ENCODE data around the gene MRPL23.

MRPL23 gene

DNA sequence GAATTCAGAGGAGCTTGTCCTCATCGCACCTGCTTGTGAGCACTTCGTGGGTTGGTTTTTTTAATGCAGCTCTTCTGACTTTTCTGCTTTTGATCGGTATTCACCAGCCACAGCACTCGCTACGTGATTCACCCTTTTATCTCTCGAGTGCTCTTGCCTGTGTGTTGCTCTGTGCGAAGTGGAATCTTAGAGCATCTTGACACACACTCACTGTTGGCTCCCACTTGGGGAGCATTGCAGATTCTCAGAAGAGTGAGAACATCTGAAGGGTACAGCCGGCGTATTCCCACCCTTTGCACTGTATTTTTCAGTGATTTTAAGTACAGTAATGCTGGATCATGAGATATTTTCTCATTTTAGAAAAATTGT lies 16.7 kb upstream of the MRPL23 start:
- intact Hi-C loops (cut with DNase I; ENCODE audit: low total_unique reads) = no loop called here
- DNase-seq = no peak
- H3K4me3 ChIP-seq = no peak overlapping the region
- H3K27me3 ChIP-seq = no peaks in the 10 kb centered on the region
- peaks cover 0 to 12% (median 5%) of the 10 kb centered on the region in 4 donors for H3K4me1 ChIP-seq
- no peaks in the 10 kb centered on the region for H3K36me3 ChIP-seq
- H3K27ac ChIP-seq = peak overlapping the region in 1 of 2 donors; percentile 12
- no peaks in the 10 kb centered on the region for H3K9me3 ChIP-seq
- TF ChIP-seq CTCF (IDR thresholded peaks at IDR 0.05) = no peak

DNA sequence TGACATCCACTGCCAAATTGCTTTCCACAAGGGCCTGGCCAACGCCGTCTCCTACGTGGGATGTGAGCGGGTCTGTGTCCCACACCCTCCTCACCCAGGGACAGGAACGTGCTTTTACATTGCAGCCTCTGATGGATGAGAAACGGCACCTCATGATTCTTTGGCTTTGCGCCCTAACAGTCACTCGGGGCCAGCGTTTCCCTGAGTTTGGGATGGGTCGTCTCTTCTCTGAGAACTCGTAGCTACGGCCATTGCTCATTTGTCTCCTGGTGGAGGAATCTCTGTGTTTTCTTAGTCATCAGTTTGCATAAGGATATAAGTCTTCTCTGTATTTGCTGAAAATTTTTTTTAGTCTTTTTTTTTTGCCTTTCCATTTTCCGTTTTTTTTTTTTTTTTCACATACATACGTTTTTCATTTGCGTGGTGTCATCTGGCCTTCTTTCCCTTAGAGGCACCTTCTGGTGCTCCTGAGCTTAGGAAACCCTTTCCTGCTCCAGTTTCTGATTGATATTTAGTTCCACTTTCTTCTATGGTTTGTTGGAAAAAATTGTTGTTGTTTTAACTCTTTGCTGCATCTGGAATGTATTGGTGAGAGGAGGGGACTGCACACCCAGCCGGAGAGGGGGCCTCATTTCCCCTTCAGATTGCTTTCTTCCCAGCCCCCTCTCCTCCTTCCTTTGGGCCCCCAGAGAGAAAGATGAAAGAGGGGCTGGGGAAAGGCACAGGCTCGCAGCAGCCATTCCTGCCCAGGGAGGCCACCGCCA lies 15.6 kb upstream of the MRPL23 start:
- Histone ChIP-seq H3K27ac (peak overlapping the region in 1 of 2 donors; percentile 12), H3K36me3 (no peaks in the 10 kb centered on the region), H3K4me1 (peaks cover 0 to 12% (median 5%) of the 10 kb centered on the region in 4 donors), H3K9me3 (no peaks in the 10 kb centered on the region), H3K27me3 (no peaks in the 10 kb centered on the region), H3K4me3 (no peak overlapping the region)
- intact Hi-C loops (cut with DNase I; ENCODE audit: low total_unique reads) = no loop called here
- TF ChIP-seq CTCF (IDR thresholded peaks at IDR 0.05) = no peak
- DNase-seq = peak; percentile 41 to 78

DNA sequence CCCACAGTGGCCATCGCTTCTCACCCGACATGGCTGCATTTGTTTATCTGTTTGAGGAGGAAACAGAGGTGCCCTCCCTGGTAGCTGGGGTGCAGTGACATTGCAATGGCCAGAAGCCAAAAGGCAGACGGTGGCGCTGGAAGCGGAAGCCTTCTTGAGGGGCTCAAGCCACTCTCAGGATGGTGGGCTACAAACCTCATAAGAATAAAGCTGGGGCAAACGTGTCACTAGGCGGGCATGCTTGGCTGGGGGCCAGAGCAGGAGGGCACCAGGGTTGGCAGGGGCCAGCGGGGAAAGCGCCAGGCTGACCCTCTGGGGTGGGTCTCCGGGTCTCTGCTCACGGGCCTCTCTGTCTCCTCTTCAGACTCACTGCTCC lies 15.0 kb upstream of the MRPL23 start:
- peaks cover 0 to 12% (median 5%) of the 10 kb centered on the region in 4 donors for H3K4me1 ChIP-seq

GRCh38 chr11:1932681-1933080 lies 14.5 kb upstream of the MRPL23 start:
- H3K36me3 ChIP-seq = no peaks in the 10 kb centered on the region
- no peak overlapping the region for H3K27ac ChIP-seq
- no peak for TF ChIP-seq CTCF (IDR thresholded peaks at IDR 0.05)
- no peaks in the 10 kb centered on the region for H3K9me3 ChIP-seq
- H3K4me1 ChIP-seq = peaks cover 0 to 12% (median 5%) of the 10 kb centered on the region in 4 donors
- intact Hi-C loops (cut with DNase I; ENCODE audit: low total_unique reads) = no loop called here
- H3K27me3 ChIP-seq = peaks cover 0 to 6% of the 10 kb centered on the region in 2 donors
- no peak overlapping the region for H3K4me3 ChIP-seq
- no peak for DNase-seq

More for the DNA sequence above, 15.0 kb upstream of the MRPL23 start:
- H3K9me3 ChIP-seq = no peaks in the 10 kb centered on the region
- no peak for DNase-seq
- no peak overlapping the region for H3K4me3 ChIP-seq
- intact Hi-C loops (cut with DNase I; ENCODE audit: low total_unique reads) = no loop called here
- H3K36me3 ChIP-seq = no peaks in the 10 kb centered on the region
- no peak for TF ChIP-seq CTCF (IDR thresholded peaks at IDR 0.05)
- peak overlapping the region in 1 of 2 donors; percentile 12 for H3K27ac ChIP-seq
- no peaks in the 10 kb centered on the region for H3K27me3 ChIP-seq

- no peak for TF ChIP-seq CTCF (IDR thresholded peaks at IDR 0.05)
- intact Hi-C loops (cut with DNase I; ENCODE audit: low total_unique reads) = no loop called here
- Histone ChIP-seq H3K4me3 (no peak overlapping the region), H3K9me3 (no peaks in the 10 kb centered on the region), H3K27me3 (peaks cover 0 to 16% of the 10 kb centered on the region in 2 donors), H3K4me1 (peaks cover 0 to 12% (median 6%) of the 10 kb centered on the region in 4 donors), H3K27ac (no peak overlapping the region), H3K36me3 (no peaks in the 10 kb centered on the region)
- no peak for DNase-seq
Observed at GRCh38 chr11:1933416-1934334, 13.5 kb upstream of the MRPL23 start.
